ENCODE measurements around the gene ENTPD7.

Gene ENTPD7

GRCh38 chr10:99652800-99653390 lies 6.4 kb upstream of the ENTPD7 start:
- no peak for DNase-seq

GRCh38 chr10:99654390-99655175 lies 4.7 kb upstream of the ENTPD7 start:
- no peak for DNase-seq

- DNase-seq = no peak
Observed at GRCh38 chr10:99656199-99657064, 2.9 kb upstream of the ENTPD7 start.

- peak; percentile 44 for DNase-seq
Observed at GRCh38 chr10:99658622-99659030, 683 bp upstream of the ENTPD7 start.

GRCh38 chr10:99659868-99660366 lies 608 bp downstream of the ENTPD7 start:
- DNase-seq = no peak

GRCh38 chr10:99660662-99661376 lies 1.5 kb downstream of the ENTPD7 start:
- DNase-seq = no peak

GRCh38 chr10:99661377-99661763 lies 2.1 kb downstream of the ENTPD7 start:
- no peak for DNase-seq

GRCh38 chr10:99665304-99665703 lies 6.0 kb downstream of the ENTPD7 start:
- no peak for DNase-seq

- no peak for DNase-seq
Observed at GRCh38 chr10:99667108-99667751, 7.9 kb downstream of the ENTPD7 start.

- no peak for DNase-seq
Observed at GRCh38 chr10:99671386-99671785, 12.1 kb downstream of the ENTPD7 start.

GRCh38 chr10:99672884-99673283 lies 13.6 kb downstream of the ENTPD7 start:
- DNase-seq = no peak

- DNase-seq = no peak
Observed at GRCh38 chr10:99673492-99673891, 14.2 kb downstream of the ENTPD7 start.

GRCh38 chr10:99674762-99675161 lies 15.5 kb downstream of the ENTPD7 start:
- no peak for DNase-seq

- DNase-seq = no peak
Observed at GRCh38 chr10:99676426-99676825, 17.1 kb downstream of the ENTPD7 start.

- no peak for DNase-seq
Observed at GRCh38 chr10:99676895-99677294, 17.6 kb downstream of the ENTPD7 start.

GRCh38 chr10:99678921-99679320 lies 19.6 kb downstream of the ENTPD7 start:
- no peak for DNase-seq

- no peak for DNase-seq
Observed at GRCh38 chr10:99681553-99681952, 22.2 kb downstream of the ENTPD7 start.

- DNase-seq = no peak
Observed at GRCh38 chr10:99682032-99682431, 22.7 kb downstream of the ENTPD7 start.

- DNase-seq = no peak
Observed at GRCh38 chr10:99682752-99683151, 23.4 kb downstream of the ENTPD7 start.

- DNase-seq = peak; percentile 13
Observed at GRCh38 chr10:99685597-99685967, 26.3 kb downstream of the ENTPD7 start.

GRCh38 chr10:99689461-99689860 lies 30.2 kb downstream of the ENTPD7 start:
- DNase-seq = no peak

- DNase-seq = no peak
Observed at GRCh38 chr10:99693933-99694583, 34.7 kb downstream of the ENTPD7 start.

All from CD4-positive, alpha-beta T cell treated with Interleukin-17A for 1 hour (primary cell).